ENCODE data around the gene DERA.
A peak's percentile ranks its signal among the peaks of the same experiment; 100 is the strongest.
"Not testable (repeated sequence)": the region's sequence is repeated elsewhere in the genome, so short reads cannot be mapped to it uniquely, and the experiment has no call there.

DERA gene

GRCh38 chr12:15910864-15911721 is at the start of gene DERA:
Gene DERA, plus strand, starts transcription at chr12:15911332. Its CDS starts 52 bp downstream, at chr12:15911384.
- DNase-seq = peak; percentile 86

- no peak for DNase-seq
Measured at GRCh38 chr12:15861404-15861803, 49.7 kb upstream of the DERA start.

- DNase-seq = no peak
Measured at GRCh38 chr12:15862840-15863239, 48.3 kb upstream of the DERA start.

DNA sequence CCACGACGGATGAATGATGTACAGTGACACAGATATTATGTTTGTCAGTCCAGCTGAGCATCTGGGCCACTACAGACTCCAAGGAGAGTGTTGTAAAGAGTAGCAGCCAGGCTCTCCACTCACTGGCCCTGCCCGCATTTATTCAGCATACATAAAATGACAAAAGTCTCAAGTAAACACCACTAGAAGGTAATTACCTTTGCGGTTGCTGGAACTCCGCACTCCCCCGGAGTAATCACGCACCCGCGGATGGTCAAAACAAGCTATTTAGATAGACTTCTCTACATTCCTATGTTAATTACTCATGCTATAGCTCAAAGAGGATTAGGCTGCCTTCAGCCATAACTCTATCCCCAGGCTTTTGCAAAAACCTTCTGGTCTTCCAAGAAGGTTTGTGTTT is 47.8 kb upstream of the DERA start:
- peak; percentile 27 for DNase-seq

DNA sequence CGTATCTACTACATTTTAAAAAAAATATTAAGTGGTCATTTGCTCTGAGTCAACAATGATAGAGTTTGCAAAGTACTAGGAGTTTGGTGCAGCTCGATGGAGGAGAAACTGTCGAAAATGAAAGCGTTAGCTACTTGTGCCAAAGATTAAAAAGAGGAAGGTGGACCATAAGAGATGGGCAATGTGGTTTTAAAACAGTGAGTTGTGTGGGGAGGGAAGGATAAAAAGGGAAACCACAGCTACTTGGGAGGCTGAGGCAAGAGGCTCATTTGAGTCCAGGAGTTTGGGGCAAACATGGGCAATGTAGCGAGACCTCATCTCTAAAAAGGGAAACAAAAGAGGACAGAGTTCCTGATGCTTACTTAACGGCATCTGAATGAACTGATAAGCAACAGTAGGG is 47.1 kb upstream of the DERA start:
- DNase-seq = no peak

DNA sequence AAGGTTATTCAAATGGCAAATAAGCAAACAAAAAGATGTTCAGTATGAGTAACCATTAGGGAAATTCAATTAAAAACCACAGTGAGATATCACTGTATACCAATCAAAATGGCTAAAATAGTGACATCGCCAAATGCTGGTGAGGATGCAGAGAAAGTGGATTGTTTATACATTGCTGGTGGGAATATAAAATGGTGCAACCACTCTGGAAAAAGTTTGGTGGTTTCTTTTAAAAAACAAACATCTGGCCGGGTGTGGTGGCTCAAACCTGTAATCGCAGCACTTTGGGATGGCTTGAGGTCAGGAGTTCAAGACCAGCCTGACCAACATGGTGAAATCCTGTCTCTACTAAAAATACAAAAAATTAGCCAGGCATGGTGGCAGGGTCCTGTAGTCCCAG is 42.9 kb upstream of the DERA start:
- DNase-seq = no peak

- no peak for DNase-seq
Measured at GRCh38 chr12:15873556-15873955, 37.6 kb upstream of the DERA start.

DNA sequence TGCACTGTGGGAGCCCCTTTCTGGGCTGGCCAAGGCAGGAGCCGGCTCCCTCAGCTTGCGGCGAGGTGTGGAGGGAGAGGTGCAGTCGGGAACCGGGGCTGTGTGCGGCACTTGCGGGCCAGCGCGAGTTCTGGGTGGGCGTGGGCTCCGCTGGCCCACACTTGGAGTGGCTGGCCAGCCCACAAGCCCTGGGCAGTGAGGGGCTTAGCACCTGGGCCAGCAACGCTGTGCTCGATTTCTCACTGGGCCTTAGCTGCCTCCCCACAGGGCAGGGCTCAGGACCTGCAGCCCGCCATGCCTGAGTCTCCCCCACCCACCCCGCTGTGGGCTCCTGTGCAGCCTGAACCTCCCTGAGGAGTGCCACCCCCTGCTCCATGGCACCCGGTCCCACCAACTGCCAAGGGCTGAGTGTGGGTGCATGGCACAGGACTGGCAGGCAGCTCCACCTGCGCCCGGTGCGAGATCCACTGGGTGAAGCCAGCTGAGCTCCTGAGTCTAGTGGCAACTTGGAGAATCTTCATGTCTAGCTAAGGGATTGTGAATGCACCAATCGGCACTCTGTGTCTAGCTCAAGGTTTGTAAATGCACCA is 36.5 kb upstream of the DERA start:
- DNase-seq = not testable (repeated sequence)

DNA sequence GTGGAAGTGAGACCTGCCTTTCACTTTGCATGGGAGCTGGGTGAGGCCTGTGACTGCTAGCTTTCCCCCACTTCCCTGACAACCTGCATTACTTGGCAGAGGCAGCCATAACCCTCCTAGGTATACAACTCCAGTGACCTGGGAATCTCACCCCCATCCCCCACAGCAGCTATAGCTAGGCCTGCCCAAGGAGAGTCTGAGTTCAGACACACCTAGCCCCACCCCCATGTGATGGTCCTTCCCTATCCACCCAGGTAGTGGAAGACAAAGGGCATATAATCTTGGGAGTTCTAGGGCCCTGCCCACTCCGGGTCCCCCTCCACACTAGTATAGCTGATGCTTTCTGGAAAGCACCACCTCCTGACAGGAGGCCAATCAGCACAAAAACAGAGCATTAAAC is 35.3 kb upstream of the DERA start:
- no peak for DNase-seq

GRCh38 chr12:15879413-15879812 is 31.7 kb upstream of the DERA start:
- no peak for DNase-seq

DNA sequence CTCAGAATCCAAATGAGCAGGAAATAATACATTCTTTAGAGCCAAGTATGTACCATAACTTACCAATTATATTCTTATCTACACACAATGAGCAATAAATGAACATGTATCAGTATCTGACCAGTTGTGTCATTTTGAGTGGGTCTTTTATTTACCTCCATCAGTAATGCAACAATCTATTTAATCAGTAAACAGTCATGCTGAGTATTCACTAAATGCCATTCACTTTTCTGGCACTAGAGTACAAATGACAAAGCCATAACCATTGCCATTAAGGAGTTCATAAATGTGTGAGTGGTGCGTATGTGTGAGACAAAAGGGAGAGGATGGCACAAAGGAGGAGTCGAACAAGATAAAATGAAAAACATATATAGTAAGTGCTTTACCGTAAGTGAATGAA is 30.4 kb upstream of the DERA start:
- DNase-seq = no peak

DNA sequence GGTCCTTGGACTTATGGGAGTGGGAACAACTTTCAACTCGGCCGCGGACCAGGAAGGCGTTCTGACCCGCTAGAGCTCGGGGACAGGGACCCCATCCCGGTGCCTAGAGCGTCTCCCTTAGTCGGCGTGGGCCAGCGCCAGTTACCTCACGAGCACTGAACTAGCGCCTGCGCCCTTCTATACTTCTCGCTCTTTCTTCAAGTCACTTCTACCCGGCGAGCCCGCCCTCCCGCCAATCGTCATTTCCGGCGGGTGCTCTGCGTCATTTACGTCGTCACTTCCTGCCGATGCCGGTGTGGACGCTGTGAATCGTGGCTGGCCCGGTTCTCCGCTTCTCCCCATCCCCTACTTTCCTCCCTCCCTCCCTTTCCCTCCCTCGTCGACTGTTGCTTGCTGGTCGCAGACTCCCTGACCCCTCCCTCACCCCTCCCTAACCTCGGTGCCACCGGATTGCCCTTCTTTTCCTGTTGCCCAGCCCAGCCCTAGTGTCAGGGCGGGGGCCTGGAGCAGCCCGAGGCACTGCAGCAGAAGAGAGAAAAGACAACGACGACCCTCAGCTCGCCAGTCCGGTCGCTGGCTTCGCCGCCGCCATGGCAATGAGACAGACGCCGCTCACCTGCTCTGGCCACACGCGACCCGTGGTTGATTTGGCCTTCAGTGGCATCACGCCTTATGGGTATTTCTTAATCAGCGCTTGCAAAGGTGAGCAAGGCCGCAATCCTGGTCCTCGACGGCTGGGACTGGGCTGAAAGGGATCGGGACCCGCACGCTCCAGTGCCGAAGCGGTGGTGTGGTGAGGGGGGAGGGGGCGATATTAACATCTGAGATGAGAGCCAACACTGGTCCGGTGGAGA is 28.8 kb upstream of the DERA start, which contains the start of gene STRAP:
STRAP (plus strand) TSS at position 270 of the 854 bp plus-strand sequence; CDS start at position 591, 321 bp downstream.
- DNase-seq = peak; percentile 95

GRCh38 chr12:15883536-15883935 is 27.6 kb upstream of the DERA start:
- no peak for DNase-seq

GRCh38 chr12:15886372-15887042 is 24.6 kb upstream of the DERA start:
- no peak for DNase-seq

DNA sequence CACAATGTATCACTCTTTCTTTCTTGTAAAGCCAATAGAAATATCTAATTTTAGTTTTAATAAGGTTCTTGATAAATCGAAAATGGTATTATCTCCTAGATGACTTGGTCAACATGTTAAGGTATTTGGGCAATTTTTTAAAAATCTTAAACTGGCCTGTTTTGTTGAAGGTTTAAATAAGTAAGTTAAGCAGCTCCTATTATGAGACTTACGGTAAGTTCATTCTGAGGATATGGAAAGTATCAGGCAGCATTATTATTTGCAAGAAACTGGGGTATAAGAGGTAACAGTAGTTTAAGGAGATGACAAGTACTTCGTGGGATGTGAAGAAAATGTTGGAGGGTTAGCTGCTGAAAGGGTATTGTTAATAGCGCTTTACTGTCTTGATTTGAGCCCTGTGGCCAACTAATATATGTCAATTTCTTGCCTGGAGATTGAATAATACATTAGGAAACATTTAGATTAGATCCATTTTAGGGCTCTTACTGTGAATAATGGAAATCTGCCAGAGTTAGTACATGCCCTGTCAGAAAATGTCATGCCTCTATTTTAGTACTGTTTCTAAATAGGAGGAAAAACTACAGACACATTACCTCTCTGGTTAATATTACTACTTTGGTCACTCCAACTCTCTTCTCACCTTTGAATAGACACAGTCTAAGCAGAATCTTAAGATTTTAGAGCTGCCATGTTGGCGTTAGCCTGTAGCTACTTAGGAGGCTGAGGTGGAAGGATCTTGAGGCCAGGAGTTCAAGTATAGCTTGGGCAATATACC is 23.9 kb upstream of the DERA start:
- no peak for DNase-seq

DNA sequence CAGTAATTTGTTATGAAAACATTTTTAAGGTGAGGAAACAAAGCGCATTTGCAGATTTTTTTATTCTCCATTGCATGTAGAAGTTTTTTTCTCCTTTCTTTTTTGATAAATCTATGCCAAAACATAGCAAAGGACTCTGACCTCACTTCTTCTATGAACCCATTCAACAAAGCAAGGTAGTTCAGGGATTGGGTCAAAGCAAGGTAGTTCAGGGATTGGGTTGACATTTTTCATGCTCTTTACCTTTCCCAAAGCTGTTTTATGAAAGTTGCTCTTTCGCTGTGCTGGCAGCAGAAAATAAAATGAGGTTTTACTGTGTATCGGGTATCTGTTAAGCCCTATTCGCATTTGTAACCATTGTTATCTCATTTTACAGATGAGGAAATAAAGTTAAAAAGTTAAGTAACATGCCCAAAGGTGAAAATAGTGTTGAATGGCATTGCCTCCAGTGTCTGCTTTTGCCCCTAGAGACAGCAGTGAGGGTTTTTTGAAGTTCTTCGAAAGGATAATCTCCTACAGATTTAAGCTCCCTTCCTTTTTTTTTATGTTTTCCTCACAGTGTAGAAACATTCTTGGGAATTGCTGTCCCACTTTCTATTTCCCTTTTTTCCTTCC is 18.4 kb upstream of the DERA start:
- DNase-seq = no peak

GRCh38 chr12:15893260-15893659 is 17.9 kb upstream of the DERA start:
- DNase-seq = no peak

DNA sequence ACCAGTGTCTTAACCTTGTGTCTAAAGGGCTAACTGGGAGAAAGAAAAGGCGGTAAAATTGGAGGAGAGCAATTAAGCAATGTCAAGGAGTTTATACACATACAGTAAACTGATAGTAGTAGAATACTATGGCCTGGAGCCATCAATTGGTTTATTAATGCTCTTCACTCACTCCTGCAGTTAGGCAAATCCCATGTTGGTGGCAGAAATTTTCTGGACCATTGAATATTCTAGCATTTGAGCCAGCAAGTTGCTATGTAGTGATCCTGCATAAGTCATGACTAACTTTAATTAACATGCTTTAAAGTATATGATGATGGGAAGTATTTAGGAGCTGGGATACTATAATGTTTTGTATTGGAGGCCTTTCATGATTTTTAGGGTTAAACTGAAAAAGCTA is 14.3 kb upstream of the DERA start:
- no peak for DNase-seq

DNA sequence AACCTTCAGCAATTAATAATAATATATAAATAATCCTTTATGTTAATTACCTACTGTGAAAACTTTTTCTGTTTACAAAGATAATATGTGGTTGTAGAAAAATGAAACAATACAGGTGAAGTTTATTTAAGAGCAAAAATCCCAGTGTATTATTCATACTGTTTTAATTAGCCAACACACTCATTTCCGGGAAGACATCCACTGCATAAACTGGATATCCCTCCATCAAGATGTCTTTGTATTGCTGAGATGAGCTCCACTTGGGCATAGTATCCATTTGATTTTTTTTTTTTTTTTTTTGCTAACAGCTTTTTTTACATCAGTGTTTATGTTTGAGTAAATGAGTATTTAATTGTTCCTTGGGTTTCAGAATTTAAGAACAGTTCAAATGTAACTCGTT is 13.7 kb upstream of the DERA start:
- no peak for DNase-seq

- DNase-seq = peak; percentile 25
Measured at GRCh38 chr12:15899282-15899870, 11.8 kb upstream of the DERA start.

DNA sequence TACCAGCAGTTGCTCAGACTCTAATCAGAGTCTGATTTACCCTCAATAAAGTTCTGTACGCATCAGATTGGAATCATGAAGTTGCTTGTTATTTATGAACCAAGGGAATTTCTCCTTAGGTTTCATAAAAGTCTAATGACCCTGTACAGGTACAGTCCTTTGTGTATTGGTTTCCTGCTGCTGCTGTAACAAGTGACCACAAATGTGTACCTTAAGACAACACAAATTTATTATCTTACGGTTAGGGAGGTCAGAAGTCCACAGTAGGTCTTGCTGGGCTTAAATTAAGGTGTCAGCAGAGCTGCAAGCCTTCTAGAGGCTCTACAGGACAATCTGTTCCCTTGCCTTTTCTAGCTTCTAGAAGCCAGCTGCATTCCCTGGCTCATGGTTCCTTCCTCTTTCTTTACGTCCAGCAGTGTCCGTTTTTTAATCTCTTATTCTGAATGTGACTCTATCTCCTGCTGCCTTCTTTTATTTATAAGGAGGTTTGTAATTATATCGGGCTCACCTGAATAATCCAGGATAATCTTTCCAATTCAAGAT is 6.7 kb upstream of the DERA start:
- DNase-seq = no peak

All from HCEC 1CT (cell line).